NCI-H187 (cell line): ENCODE measurements around the gene EXOC1L.
A peak's percentile ranks its signal among the peaks of the same experiment; 100 is the strongest.
"Not testable (repeated sequence)": the region's sequence is repeated elsewhere in the genome, so short reads cannot be mapped to it uniquely, and the experiment has no call there.

Experiments used
- DNase-seq, 2 experiments: peaks; one replicate each; lab custom pipeline; 2025; lab: John Stamatoyannopoulos, UW

The EXOC1L gene

DNA sequence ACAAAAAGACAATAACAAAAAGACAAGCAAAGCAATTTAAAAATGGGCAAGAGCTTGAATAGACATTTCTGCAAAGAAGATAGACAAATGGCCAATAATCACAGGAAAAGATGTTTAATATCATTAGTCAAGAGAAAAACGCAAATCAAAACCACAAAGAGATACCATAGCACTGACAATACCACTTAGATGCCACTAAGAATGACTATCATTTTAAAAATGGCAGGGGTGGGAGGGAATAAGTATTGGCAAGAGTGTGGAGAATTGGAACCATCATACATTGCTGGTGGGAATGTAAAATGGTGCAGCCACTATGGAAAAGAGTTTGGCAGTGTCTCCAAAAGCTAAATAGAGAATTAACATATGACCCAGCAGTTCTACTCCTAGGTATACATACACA lies 18.8 kb downstream of the EXOC1L start:
- DNase-seq: no peak

DNA sequence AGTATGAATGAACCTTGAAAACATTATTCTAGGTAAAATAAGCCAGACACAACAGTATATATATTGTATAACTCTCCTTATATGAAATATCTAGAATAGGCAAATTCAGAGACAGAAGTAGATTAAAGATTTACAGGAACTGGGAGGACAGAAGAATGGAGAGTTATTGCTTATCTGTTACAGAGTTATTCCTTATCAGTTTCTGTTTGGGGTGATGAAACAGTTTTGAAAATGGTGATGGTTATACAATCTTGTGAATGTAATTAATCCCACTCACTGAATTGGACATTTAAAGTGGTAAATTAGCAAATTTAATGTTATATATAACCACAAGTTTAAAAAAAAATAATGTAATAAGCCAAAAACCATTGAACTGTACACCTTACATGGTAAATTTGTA lies 19.4 kb downstream of the EXOC1L start:
- DNase-seq: no peak

DNA sequence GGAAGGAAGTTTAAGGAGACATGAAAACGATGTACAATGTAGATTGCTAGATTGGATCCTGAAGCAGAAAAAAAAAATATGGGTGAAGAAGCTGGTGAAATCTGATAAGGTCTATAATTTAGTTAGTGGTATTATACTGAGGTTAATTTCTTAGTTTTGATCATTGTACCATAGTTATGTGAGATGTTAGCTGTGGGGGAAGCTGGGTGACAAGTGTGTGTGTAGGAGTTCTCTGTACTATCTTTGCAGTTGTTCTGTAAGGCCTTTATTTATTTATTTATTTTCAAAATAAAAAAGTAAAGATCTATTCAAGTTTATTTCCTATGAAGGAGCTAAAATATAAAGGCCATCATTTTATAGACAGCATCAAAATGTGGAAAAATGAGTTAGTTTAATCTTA lies 21.4 kb downstream of the EXOC1L start:
- DNase-seq: no peak

DNA sequence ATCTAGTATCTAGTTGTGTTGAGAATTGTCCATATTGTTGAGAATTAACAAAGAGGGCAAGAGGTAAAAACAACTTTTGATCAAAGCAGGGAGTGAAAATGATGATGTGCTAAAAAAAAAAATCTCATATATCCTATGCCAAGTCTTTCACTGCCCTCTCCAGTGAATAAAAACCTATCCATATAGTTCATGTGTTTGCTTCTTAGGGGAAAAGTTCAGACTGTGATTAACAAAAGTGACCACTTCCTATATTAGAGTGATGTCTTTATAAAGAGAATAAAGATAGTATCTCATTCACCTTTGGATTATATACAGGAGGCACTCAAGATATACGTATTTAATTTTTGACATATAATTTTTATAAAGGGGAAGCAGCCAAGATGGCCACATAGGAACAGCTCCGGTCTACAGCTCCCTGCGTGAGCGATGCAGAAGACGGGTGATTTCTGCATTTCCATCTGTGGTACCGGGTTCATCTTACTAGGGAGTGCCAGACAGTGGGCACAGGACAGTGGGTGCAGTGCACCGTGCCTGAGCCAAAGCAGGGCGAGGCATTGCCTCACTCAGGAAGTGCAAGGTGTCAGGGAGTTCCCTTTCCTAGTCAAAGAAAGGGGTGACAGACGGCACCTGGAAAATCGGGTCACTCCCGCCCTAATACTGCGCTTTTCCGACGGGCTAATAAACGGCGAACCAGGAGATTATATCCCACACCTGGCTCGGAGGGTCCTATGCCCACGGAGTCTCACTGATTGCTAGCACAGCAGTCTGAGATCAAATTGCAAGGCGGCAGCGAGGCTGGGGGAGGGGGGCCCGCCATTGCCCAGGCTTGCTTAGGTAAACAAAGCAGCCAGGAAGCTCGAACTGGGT lies 22.0 kb downstream of the EXOC1L start:
- peak in 1 of 2 experiments; percentile 36 for DNase-seq

DNA sequence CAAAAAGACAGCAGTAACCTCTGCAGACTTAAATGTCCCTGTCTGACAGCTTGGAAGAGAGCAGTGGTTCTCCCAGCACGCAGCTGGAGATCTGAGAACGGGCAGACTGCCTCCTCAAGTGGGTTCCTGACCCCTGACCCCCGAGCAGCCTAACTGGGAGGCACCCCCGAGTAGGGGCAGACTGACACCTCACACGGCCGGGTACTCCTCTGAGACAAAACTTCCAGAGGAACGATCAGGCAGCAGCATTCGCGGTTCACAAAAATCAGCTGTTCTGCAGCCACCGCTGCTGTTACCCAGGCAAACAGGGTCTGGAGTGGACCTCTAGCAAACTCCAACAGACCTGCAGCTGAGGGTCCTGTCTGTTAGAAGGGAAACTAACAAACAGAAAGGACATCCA lies 22.7 kb downstream of the EXOC1L start:
- not testable (repeated sequence) for DNase-seq

GRCh38 chr4:55849724-55850123 lies 30.1 kb downstream of the EXOC1L start:
- DNase-seq: no peak

DNA sequence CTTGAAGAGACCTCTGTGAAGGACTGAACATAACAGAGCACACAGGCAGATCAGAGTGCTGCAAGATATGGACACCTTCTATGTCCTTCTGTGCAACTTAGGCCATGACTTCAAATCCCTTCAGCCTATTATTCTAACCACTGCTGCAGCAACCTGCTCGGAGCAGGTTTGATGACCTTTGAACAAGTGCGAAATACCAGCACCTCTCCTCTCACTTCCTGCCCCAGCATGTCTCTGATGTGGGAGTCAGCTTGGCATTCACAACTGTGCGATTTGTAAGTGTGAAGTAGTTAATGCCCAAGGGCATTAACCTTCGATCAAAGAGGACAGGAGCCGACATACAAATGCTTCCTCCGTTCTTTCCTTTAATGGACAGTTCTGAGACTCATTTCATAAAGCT lies 32.3 kb downstream of the EXOC1L start:
- no peak for DNase-seq

DNA sequence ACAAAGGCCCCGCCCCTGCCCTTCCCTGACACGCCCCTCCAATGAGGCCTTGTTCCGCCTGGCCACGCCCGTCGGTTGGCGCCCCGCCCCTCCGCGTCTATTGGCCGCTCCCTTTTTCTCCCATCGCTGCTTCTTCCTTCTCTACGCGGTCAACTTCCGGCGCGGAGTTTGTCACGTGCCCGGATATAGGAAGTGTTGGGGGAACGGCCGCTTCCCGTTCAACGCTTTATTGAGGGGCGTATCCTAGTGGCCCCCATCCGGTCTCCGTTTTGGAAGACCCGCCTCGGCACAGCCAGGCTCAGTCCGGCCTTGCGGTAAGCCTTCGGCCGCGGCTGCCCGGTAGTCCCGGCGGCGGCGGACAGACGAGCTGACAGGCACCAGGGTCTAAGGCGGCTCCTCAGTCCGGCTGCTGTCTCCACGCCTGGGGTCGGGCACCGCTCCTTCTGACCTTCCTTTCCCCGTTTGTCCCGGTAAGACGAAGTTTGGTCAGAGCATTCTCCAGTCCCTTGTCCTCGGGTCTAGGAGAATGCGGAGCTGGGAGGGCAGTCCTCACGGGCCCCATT lies 34.0 kb downstream of the EXOC1L start, which contains the start of gene EXOC1:
EXOC1 (plus strand) TSS at position 165 of the 563 bp plus-strand sequence. CDS start 4,676 bp downstream, outside the sequence.
- DNase-seq: peak; percentile 98

- DNase-seq: no peak
Observed at GRCh38 chr4:55854129-55854528, 34.5 kb downstream of the EXOC1L start.

DNA sequence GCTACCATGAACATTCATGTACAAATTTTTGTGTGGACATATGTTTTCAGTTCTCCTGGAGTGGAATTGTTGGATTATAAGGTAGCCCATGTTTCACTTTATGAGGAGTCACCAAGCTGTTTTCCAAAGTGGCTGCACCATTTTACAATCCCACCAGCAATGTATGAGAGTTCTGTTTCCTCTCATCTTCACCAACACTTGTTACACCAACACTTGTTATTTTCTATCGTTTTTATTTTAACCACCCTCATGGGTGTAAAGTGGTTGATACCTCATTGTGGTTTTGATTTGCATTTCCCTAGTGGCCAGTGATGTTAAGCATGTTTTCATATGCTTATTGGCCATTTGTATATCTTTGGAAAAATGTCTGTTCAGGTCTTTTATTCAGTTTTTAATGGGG lies 38.0 kb downstream of the EXOC1L start:
- DNase-seq: no peak

DNA sequence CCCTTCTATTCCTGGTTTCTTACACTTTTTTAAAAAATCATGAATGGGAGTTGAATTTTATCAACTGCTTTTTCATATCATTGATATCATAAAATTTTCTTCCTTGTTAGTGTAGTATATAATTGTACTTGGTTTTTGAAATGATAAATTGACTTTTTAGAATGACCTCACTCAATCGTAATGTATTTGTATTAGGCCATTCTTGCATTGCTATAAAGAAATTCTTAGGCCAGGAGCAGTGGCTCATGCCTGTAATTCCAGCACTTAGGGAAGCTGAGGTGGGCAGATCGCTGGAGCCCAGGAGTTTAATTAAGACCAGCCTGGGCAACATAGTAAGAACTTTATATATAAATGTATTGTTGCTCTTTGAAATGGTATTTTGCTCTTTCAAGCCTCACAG lies 40.1 kb downstream of the EXOC1L start:
- DNase-seq: no peak

- DNase-seq: no peak
Observed at GRCh38 chr4:55864577-55865223, 45.1 kb downstream of the EXOC1L start.

GRCh38 chr4:55865228-55865806 lies 45.7 kb downstream of the EXOC1L start:
- no peak for DNase-seq

GRCh38 chr4:55866290-55866907 lies 46.8 kb downstream of the EXOC1L start:
- no peak for DNase-seq

GRCh38 chr4:55866973-55867574 lies 47.5 kb downstream of the EXOC1L start:
- peak in 1 of 2 experiments; percentile 32 for DNase-seq

GRCh38 chr4:55868581-55869090 lies 49.0 kb downstream of the EXOC1L start:
- DNase-seq: no peak

DNA sequence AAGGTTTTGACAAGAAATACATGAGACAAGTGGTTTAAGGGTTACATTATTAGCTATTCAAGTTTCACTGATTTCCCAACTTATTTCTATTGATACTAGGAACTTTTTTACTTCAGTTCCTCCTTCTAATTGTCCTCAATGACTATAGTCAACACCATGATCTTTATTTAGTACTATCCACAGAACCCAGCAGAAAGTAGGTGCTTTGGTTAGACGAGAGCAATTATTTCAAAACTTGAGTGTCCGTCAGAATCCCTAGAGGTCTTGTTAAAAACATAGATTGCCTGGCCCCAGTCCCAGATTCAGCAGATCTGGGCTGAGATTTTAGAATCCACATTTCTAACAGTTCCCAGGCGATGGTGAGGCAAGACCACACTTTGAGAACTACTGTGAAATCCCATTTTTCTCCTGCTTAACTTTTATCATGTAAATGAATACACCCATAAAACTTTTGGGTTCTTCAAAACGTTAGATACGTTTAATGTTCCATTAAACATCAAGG lies 51.8 kb downstream of the EXOC1L start:
- no peak for DNase-seq

DNA sequence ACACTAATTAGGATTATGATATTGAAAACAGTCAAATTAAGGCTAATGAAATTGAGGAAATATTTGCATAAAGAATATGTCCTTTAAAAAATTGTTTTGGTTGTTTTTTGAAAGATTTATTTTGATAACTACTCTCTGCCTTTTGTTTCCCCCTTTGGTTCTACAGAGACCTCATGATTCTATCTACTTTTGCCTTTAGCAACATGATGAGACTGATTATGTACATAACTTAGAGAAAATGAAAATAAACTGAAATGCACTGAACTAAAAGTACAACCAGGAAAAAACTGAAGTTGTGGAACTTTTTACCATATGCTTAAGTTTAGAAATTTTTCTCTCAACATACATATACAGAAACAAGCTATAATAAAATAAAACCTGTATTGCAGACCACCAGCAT lies 55.2 kb downstream of the EXOC1L start:
- DNase-seq: no peak

DNA sequence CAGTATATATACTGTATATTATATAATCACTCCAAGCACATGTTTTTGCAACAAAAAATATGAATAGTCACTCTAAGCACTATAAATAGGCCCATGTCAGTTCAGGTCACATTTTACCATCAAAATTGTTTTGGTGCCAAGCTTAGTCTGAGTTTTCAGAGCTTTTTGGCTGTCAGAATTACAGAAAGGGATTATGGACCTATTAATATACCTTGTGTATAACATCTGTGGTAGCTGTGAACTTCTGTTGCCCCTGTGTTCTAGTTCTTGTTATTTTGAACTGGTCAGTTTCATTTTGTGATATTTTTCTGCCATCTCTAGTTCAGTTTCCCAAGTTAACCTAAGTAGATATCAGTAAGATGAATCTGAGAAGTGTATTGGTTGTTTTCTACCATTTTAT lies 56.8 kb downstream of the EXOC1L start:
- no peak for DNase-seq

GRCh38 chr4:55879224-55879623 lies 59.6 kb downstream of the EXOC1L start:
- DNase-seq: no peak

GRCh38 chr4:55880652-55881280 lies 61.2 kb downstream of the EXOC1L start:
- DNase-seq: no peak
